IMR-90 (cell line): ENCODE measurements around the gene PSME4. TPM values are rescaled to one million over a fixed set of nuclear protein-coding genes. Genes with fewer than 3 reads are reported as not detected.

Source experiments
- ATAC-seq: fragments of 200-7000 bp; cut with Tn5 transposase; 2 replicates; pipeline ENCODE4 v1.9.1; 2020; ENCODE audit warnings: low read depth, mild to moderate bottlenecking, moderate library complexity
- BruUV-seq: library from RNA; stranded (reverse); fragments of 400-500 nt; replicated peaks from 2 replicates; lab custom pipeline; 2021; lab: Mats Ljungman, UMichigan
- CTCF ChIA-PET: fragments of 300-600 bp; formaldehyde crosslinking; extraction: SDS; loops from one replicate; lab custom pipeline; 2021; ENCODE audit warnings: antibody characterized with exemption; lab: Yijun Ruan, JAX
- POLR2A ChIA-PET: fragments of 300-600 bp; sonication (Branson Sonifier 250); formaldehyde crosslinking; loops from one replicate; lab custom pipeline; 2022; ENCODE audit warnings: antibody characterized with exemption; ENCODE audit not compliant: unreplicated experiment; lab: Charles Lee
- DNase-seq: peaks from one replicate; pipeline ENCODE4 v3.0.0; 2013
- H2AFZ ChIP-seq: replicated peaks from 2 replicates; pipeline ENCODE3; 2013; ENCODE audit warnings: low read length, mild to moderate bottlenecking; ENCODE audit not compliant: poor library complexity
- H2AK5ac ChIP-seq: 2 replicates; pipeline ENCODE4 v1.6.1; 2013; ENCODE audit warnings: low read depth, low read length, inconsistent platforms
- H2AK9ac ChIP-seq: replicated peaks from 2 replicates; pipeline ENCODE3; 2013; ENCODE audit warnings: mild to moderate bottlenecking, low read depth, low read length, moderate library complexity; ENCODE audit not compliant: poor library complexity
- H2BK120ac ChIP-seq: 2 replicates; pipeline ENCODE4 v1.6.1; 2013; ENCODE audit warnings: low read depth, low read length, inconsistent platforms
- H2BK15ac ChIP-seq: 3 replicates; pipeline ENCODE4 v1.6.1; 2013; ENCODE audit warnings: low read depth, low read length, inconsistent platforms
- H2BK20ac ChIP-seq: 2 replicates; pipeline ENCODE4 v1.6.1; 2013; ENCODE audit warnings: low read depth, mild to moderate bottlenecking, inconsistent platforms, low read length, moderate library complexity
- H2BK5ac ChIP-seq: 2 replicates; pipeline ENCODE4 v1.6.1; 2013; ENCODE audit warnings: mild to moderate bottlenecking, low read depth, low read length, inconsistent platforms; ENCODE audit not compliant: poor library complexity, severe bottlenecking
- H3K14ac ChIP-seq: replicated peaks from 2 replicates; pipeline ENCODE4 v1.6.1; 2013; ENCODE audit warnings: low read depth, low read length, inconsistent platforms
- H3K18ac ChIP-seq: 2 replicates; pipeline ENCODE4 v1.6.1; 2013; ENCODE audit warnings: low read depth, low read length, control low read depth
- H3K23ac ChIP-seq: 2 replicates; pipeline ENCODE4 v1.6.1; 2013; ENCODE audit warnings: low read depth, low read length, inconsistent platforms
- H3K27ac ChIP-seq: 2 replicates; pipeline ENCODE4 v1.5.1; 2013; ENCODE audit warnings: mild to moderate bottlenecking, control low read depth, low read length; ENCODE audit not compliant: insufficient read depth
- H3K27me3 ChIP-seq: 2 replicates; pipeline ENCODE4 v1.6.1; 2013; ENCODE audit warnings: low read length; ENCODE audit not compliant: control insufficient read depth, insufficient read depth
- H3K36me3 ChIP-seq: 2 replicates; pipeline ENCODE4 v1.6.1; 2013; ENCODE audit warnings: low read length, mixed read lengths; ENCODE audit not compliant: control insufficient read depth, insufficient read depth
- H3K4ac ChIP-seq: 2 replicates; pipeline ENCODE4 v1.6.1; 2013; ENCODE audit warnings: low read depth, low read length, inconsistent platforms
- H3K4me1 ChIP-seq: 2 replicates; pipeline ENCODE4 v1.6.1; 2013; ENCODE audit warnings: low read length, mixed read lengths; ENCODE audit not compliant: control insufficient read depth, insufficient read depth
- H3K4me2 ChIP-seq: 2 replicates; pipeline ENCODE4 v1.6.1; 2013; ENCODE audit warnings: low read depth, mild to moderate bottlenecking, control low read depth, low read length, moderate library complexity
- H3K4me3 ChIP-seq: 2 replicates; pipeline ENCODE4 v1.5.1; 2013; ENCODE audit warnings: low read depth, mild to moderate bottlenecking, control low read depth, low read length, moderate library complexity; ENCODE audit not compliant: insufficient read depth
- H3K56ac ChIP-seq: 2 replicates; pipeline ENCODE4 v1.6.1; 2013; ENCODE audit warnings: low read length, inconsistent platforms; ENCODE audit not compliant: insufficient read depth; ENCODE audit errors: extremely low read depth
- H3K79me1 ChIP-seq, 2 experiments: 2 replicates each; pipeline ENCODE4 v1.6.1; 2013; ENCODE audit warnings: low read length in 2 of 2, inconsistent platforms in 1 of 2, low read depth in 1 of 2
- H3K9ac ChIP-seq: 2 replicates; pipeline ENCODE4 v1.6.1; 2013; ENCODE audit warnings: low read depth, low read length, control low read depth
- H3K9me1 ChIP-seq: 2 replicates; pipeline ENCODE4 v1.6.1; 2013; ENCODE audit warnings: low read length, inconsistent platforms; ENCODE audit not compliant: insufficient read depth
- H3K9me3 ChIP-seq: 2 replicates; pipeline ENCODE4 v1.6.1; 2013; ENCODE audit warnings: low read length; ENCODE audit not compliant: control insufficient read depth, insufficient read depth
- H4K20me1 ChIP-seq: 2 replicates; pipeline ENCODE4 v1.6.1; 2013; ENCODE audit warnings: low read length, inconsistent platforms; ENCODE audit not compliant: insufficient read depth
- H4K5ac ChIP-seq: 2 replicates; pipeline ENCODE4 v1.6.1; 2013; ENCODE audit warnings: mild to moderate bottlenecking, low read depth, low read length, control low read depth
- H4K8ac ChIP-seq, 2 experiments: 2 replicates each; pipeline ENCODE4 v1.6.1; 2013; ENCODE audit warnings: low read depth in 2 of 2, low read length in 2 of 2, control low read depth in 1 of 2, inconsistent platforms in 1 of 2
- H4K91ac ChIP-seq: 2 replicates; pipeline ENCODE4 v1.6.1; 2013; ENCODE audit warnings: low read depth, low read length, inconsistent platforms; ENCODE audit not compliant: insufficient read depth
- BHLHE40 ChIP-seq: fragments of 150-350 bp; IDR thresholded peaks from 2 replicates; pipeline ENCODE4 v1.6.1; 2016; ENCODE audit warnings: mild to moderate bottlenecking, low read depth, low read length
- CEBPB ChIP-seq: IDR thresholded peaks from 2 replicates; pipeline ENCODE4 v1.6.1; 2012; ENCODE audit warnings: low read depth, low read length, improper control_type of control experiment
- CHD1 ChIP-seq: IDR thresholded peaks from 2 replicates; pipeline ENCODE4 v1.6.1; 2012; ENCODE audit warnings: low read depth, low read length, improper control_type of control experiment
- ELK1 ChIP-seq: fragments of 150-350 bp; IDR thresholded peaks from 2 replicates; pipeline ENCODE4 v1.6.1; 2016; ENCODE audit warnings: low read depth, mild to moderate bottlenecking, low read length, moderate library complexity, borderline replicate concordance
- FOS ChIP-seq: fragments of 150-350 bp; IDR thresholded peaks from 2 replicates; pipeline ENCODE4 v1.6.1; 2016; ENCODE audit warnings: low read depth, low read length
- MAFK ChIP-seq: IDR thresholded peaks from 2 replicates; pipeline ENCODE4 v1.6.1; 2012; ENCODE audit warnings: low read depth, low read length, improper control_type of control experiment
- MAZ ChIP-seq: IDR thresholded peaks from 2 replicates; pipeline ENCODE4 v1.6.1; 2012; ENCODE audit warnings: low read depth, mild to moderate bottlenecking, low read length, improper control_type of control experiment, moderate library complexity, borderline replicate concordance
- MXI1 ChIP-seq: IDR thresholded peaks from 2 replicates; pipeline ENCODE4 v1.6.1; 2012; ENCODE audit warnings: low read depth, mild to moderate bottlenecking, low read length, moderate library complexity, borderline replicate concordance
- NFE2L2 ChIP-seq: fragments of 150-350 bp; IDR thresholded peaks from 2 replicates; pipeline ENCODE4 v1.6.1; 2016; ENCODE audit warnings: low read depth, mild to moderate bottlenecking, low read length
- POLR2A ChIP-seq: IDR thresholded peaks from 2 replicates; pipeline ENCODE4 v1.6.1; 2012; ENCODE audit warnings: mild to moderate bottlenecking, low read depth, low read length
- RAD21 ChIP-seq: IDR thresholded peaks from 2 replicates; pipeline ENCODE4 v1.6.1; 2012; ENCODE audit warnings: low read length, improper control_type of control experiment
- RCOR1 ChIP-seq: IDR thresholded peaks from 2 replicates; pipeline ENCODE4 v1.6.1; 2012; ENCODE audit warnings: mild to moderate bottlenecking, low read length, improper control_type of control experiment; ENCODE audit not compliant: insufficient replicate concordance
- RFX5 ChIP-seq: IDR thresholded peaks from 2 replicates; pipeline ENCODE4 v1.8.0; 2012; ENCODE audit warnings: low read depth, mild to moderate bottlenecking, low read length, moderate library complexity
- SMC3 ChIP-seq: fragments of 150-350 bp; IDR thresholded peaks from 2 replicates; pipeline ENCODE4 v1.6.1; 2016; ENCODE audit warnings: low read depth, mild to moderate bottlenecking, antibody characterized with exemption, low read length, moderate library complexity
- USF2 ChIP-seq: fragments of 150-350 bp; IDR thresholded peaks from 2 replicates; pipeline ENCODE4 v1.6.1; 2017; ENCODE audit warnings: mild to moderate bottlenecking, antibody characterized with exemption, low read length, low read depth
- whole genome bisulfite sequencing, 2 experiments: methylation state at CpG; one replicate each; pipeline versions ENCODE4 v1.1.5 to v1.1.7; 2013; ENCODE audit warnings: missing lambda C conversion rate in 2 of 2; ENCODE audit not compliant: insufficient read length in 1 of 2; ENCODE audit errors: extremely low coverage in 2 of 2; 5-methylcytosine and 5-hydroxymethylcytosine counted together
- dilution Hi-C: fragments of 300-500 bp; cut with HindIII; formaldehyde crosslinking; loops from one replicate; pipeline ENCODE4 v1.14.3; 2018; ENCODE audit warnings: low sequenced_read_pairs; ENCODE audit not compliant: unreplicated experiment
- in situ Hi-C: fragments of 300-500 bp; cut with MboI; formaldehyde crosslinking; loops from 3 replicates; pipeline ENCODE4 v1.14.3; 2019; ENCODE audit warnings: low sequenced_read_pairs, inconsistent platforms, mixed read lengths
- intact Hi-C: fragments of 100-400 bp; cut with micrococcal nuclease; formaldehyde crosslinking; loops from 2 replicates; pipeline ENCODE4 v1.10.0; 2022
- polyA plus RNA-seq, 3 experiments: library from polyadenylated mRNA; depleted of rRNA; stranded (reverse); fragments of >200 nt; gene quantifications; 2 replicates each; pipeline ENCODE4 v1.2.3, GENCODE V29; 2012; ENCODE audit warnings: low replicate concordance in 1 of 3
- total RNA-seq: library from RNA; depleted of rRNA; stranded (reverse); fragments of >200 nt; gene quantifications from 2 replicates; pipeline ENCODE4 v1.2.3, GENCODE V29; 2012
- TF ChIP-seq, protein P1 (sequence below): conservative IDR thresholded peaks from 2 replicates; pipeline ENCODE4 v1.5.1; 2012; ENCODE audit warnings: mild to moderate bottlenecking, low read depth, low read length, improper control_type of control experiment

The PSME4 gene
- total and polyA plus RNA-seq, 2 of the 4 experiments (the other 2 are of a cell fraction), result 28.2 to 61.3 TPM

DNA sequence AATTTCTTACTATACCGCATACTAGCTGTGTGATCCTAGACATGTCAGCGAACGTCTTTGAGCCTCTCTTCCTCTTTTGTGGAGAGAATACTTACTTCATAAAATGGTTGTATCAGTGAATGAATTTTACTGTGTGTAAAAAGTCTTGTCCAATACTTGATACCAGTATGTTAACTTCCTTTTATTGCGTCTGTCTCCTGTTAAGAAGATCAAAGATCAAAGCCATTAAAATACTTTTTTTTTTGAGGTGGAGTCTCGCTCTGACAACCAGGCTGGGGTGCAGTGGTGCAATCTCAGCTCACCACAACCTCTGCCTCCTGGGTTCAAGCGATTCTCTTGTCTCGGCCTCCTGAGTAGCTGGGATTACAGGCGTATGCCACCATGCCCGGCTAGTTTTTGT is 150.7 kb downstream of the PSME4 start:
- Histone ChIP-seq H3K14ac (no peak overlapping the region), H2BK120ac (no peak overlapping the region), H2BK20ac (no peak overlapping the region), H2AK9ac (no peak overlapping the region), H3K36me3 (peaks cover 16% of the 10 kb centered on the region), H3K9ac (no peak overlapping the region), H2AK5ac (no peak overlapping the region), H4K8ac (no peak overlapping the region), H4K20me1 (no peaks in the 10 kb centered on the region), H3K4me1 (no peaks in the 10 kb centered on the region), H2BK15ac (no peak overlapping the region), H3K27ac (no peak overlapping the region), H3K4me2 (no peak overlapping the region), H3K18ac (no peak overlapping the region), H3K9me1 (peaks cover 7% of the 10 kb centered on the region), H3K9me3 (no peaks in the 10 kb centered on the region), H3K79me1 (peaks cover 0 to 8% of the 10 kb centered on the region in 2 experiments; a peak in 2 of 4 replicates), H2BK5ac (no peak overlapping the region), H3K27me3 (no peaks in the 10 kb centered on the region), H3K4ac (no peak overlapping the region), H3K23ac (no peak overlapping the region), H4K5ac (no peak overlapping the region), H3K56ac (no peak overlapping the region), H4K91ac (no peak overlapping the region), H3K4me3 (no peak overlapping the region), H2AFZ (no peak overlapping the region)
- ChIA-PET CTCF (interaction anchor here (0.6 kb wide), 1 partner anchor 22 kb away, joined by 6 read pairs; no protein-coding TSS in a partner anchor), POLR2A (no interaction called here)
- TF ChIP-seq FOS (no peak), ELK1 (no peak), BHLHE40 (no peak), RAD21 (no peak), MAFK (no peak), USF2 (no peak), RFX5 (no peak), RCOR1 (no peak), SMC3 (no peak), CEBPB (no peak), NFE2L2 (no peak), MXI1 (no peak), POLR2A (no peak), MAZ (no peak), CHD1 (no peak)
- TF ChIP-seq, protein P1, sequence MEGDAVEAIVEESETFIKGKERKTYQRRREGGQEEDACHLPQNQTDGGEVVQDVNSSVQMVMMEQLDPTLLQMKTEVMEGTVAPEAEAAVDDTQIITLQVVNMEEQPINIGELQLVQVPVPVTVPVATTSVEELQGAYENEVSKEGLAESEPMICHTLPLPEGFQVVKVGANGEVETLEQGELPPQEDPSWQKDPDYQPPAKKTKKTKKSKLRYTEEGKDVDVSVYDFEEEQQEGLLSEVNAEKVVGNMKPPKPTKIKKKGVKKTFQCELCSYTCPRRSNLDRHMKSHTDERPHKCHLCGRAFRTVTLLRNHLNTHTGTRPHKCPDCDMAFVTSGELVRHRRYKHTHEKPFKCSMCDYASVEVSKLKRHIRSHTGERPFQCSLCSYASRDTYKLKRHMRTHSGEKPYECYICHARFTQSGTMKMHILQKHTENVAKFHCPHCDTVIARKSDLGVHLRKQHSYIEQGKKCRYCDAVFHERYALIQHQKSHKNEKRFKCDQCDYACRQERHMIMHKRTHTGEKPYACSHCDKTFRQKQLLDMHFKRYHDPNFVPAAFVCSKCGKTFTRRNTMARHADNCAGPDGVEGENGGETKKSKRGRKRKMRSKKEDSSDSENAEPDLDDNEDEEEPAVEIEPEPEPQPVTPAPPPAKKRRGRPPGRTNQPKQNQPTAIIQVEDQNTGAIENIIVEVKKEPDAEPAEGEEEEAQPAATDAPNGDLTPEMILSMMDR, result no peak
- in situ Hi-C loops, result no loop called here
- dilution Hi-C loops, result no loop called here
- intact Hi-C loops, result no loop called here
- WGBS, 2 experiments, result no CpG with 5 or more reads among the region's 9 CpGs
- no peak for DNase-seq
- no peak for ATAC-seq
- BruUV-seq, result no TSS peak
